HCT116 (cell line): ENCODE results near the gene RAMP3. TPM values are rescaled to one million over a fixed set of nuclear protein-coding genes. Genes with fewer than 3 reads are reported as not detected.

Experiments
- ATAC-seq: fragments of 200-7000 bp; cut with Tn5 transposase; 2 replicates; pipeline ENCODE4 v1.9.1; 2020; ENCODE audit warnings: mild to moderate bottlenecking, moderate library complexity
- BruUV-seq: library from RNA; stranded (reverse); fragments of 400-500 nt; replicated peaks from 2 replicates; lab custom pipeline; 2021; lab: Mats Ljungman, UMichigan
- CTCF ChIA-PET: fragments of 300-600 bp; sonication (Branson Sonifier 250); formaldehyde crosslinking; loops from one replicate; lab custom pipeline; 2021; ENCODE audit warnings: antibody characterized with exemption; lab: Charles Lee
- POLR2A ChIA-PET: fragments of 300-600, 350-600 bp; sonication (Branson Sonifier 250); formaldehyde crosslinking; loops from one replicate; lab custom pipeline; 2021; ENCODE audit warnings: antibody characterized with exemption; lab: Charles Lee
- RAD21 ChIA-PET, 2 experiments: fragments of 300-600 bp; sonication (Branson Sonifier 250); formaldehyde crosslinking; loops; one replicate each; lab custom pipeline; 2023; ENCODE audit warnings: low total read pairs in 2 of 2; ENCODE audit not compliant: uncharacterized antibody in 2 of 2, unreplicated experiment in 2 of 2, low non-redundant PET in 1 of 2; lab: Charles Lee
- DNase-seq: peaks from one replicate; pipeline ENCODE4 v3.0.0-alpha.2; 2010; ENCODE audit warnings: low read depth, low spot score
- H2AFZ ChIP-seq: fragments of 200-600 bp; shearing (Covaris generic), sonication (generic); 2 replicates; pipeline ENCODE4 v1.6.1; 2017; ENCODE audit warnings: low read depth, mixed run types, mixed read lengths, antibody characterized with exemption, low read length; ENCODE audit not compliant: poor library complexity, severe bottlenecking
- H3K27ac ChIP-seq: 2 replicates; pipeline ENCODE4 v1.5.1; 2012; ENCODE audit warnings: low read depth, low read length
- H3K27me3 ChIP-seq: fragments of 200-600 bp; sonication (generic); 2 replicates; pipeline ENCODE4 v1.6.1; 2016; ENCODE audit warnings: mixed run types, low read length, mixed read lengths; ENCODE audit not compliant: insufficient read depth
- H3K36me3 ChIP-seq, 2 experiments: fragments of 200-500 bp in 1 of 2; fragments of 200-600 bp in 1 of 2; sonication (Bioruptor generic) in 1 of 2; sonication (generic) in 1 of 2; 2 replicates each; pipeline versions ENCODE4 v1.5.1 to v1.6.1; 2014 to 2016; ENCODE audit warnings: low read length in 2 of 2, inconsistent platforms in 1 of 2, mixed read lengths in 1 of 2, mixed run types in 1 of 2; ENCODE audit not compliant: insufficient read depth in 2 of 2, control insufficient read depth in 1 of 2
- H3K4me1 ChIP-seq, 2 experiments: fragments of 200-600 bp in 1 of 2; sonication (generic) in 1 of 2; 2 replicates each; pipeline versions ENCODE4 v1.5.1 to v1.6.1; 2012 to 2017; ENCODE audit warnings: low read length in 2 of 2, inconsistent platforms in 1 of 2, mild to moderate bottlenecking in 1 of 2, mixed read lengths in 1 of 2, mixed run types in 1 of 2, moderate library complexity in 1 of 2; ENCODE audit not compliant: insufficient read depth in 2 of 2, control insufficient read depth in 1 of 2
- H3K4me2 ChIP-seq: fragments of 200-600 bp; sonication (generic); 2 replicates; pipeline ENCODE4 v1.6.1; 2017; ENCODE audit warnings: mixed run types, low read length, mixed read lengths
- H3K4me3 ChIP-seq, 2 experiments: fragments of 200-600 bp in 1 of 2; sonication (generic) in 1 of 2; replicated peaks in 1 of 2; 2 replicates each; pipeline ENCODE4 v1.5.1; 2011 to 2016; ENCODE audit warnings: low read length in 2 of 2, control low read depth in 1 of 2, low read depth in 1 of 2, mild to moderate bottlenecking in 1 of 2, mixed read lengths in 1 of 2, mixed run types in 1 of 2
- H3K79me2 ChIP-seq: fragments of 200-600 bp; sonication (generic); 2 replicates; pipeline ENCODE4 v1.6.1; 2017; ENCODE audit warnings: mild to moderate bottlenecking, mixed run types, low read length, moderate library complexity, mixed read lengths; ENCODE audit not compliant: insufficient read depth
- H3K9ac ChIP-seq: fragments of 200-600 bp; sonication (generic); 2 replicates; pipeline ENCODE4 v1.6.1; 2016; ENCODE audit warnings: low read length, mixed read lengths
- H3K9me2 ChIP-seq: fragments of 200-600 bp; sonication (generic), shearing (Covaris generic); 2 replicates; pipeline ENCODE4 v1.6.1; 2017; ENCODE audit warnings: mixed run types, mild to moderate bottlenecking, moderate library complexity; ENCODE audit not compliant: insufficient read depth
- H3K9me3 ChIP-seq, 2 experiments: fragments of 200-500 bp in 1 of 2; fragments of 200-600 bp in 1 of 2; sonication (Bioruptor generic) in 1 of 2; sonication (generic) in 1 of 2; 2 replicates each; pipeline ENCODE4 v1.6.1; 2014 to 2017; ENCODE audit warnings: low read length in 2 of 2, mixed read lengths in 2 of 2, inconsistent platforms in 1 of 2, low read depth in 1 of 2, mild to moderate bottlenecking in 1 of 2, mixed run types in 1 of 2, moderate library complexity in 1 of 2; ENCODE audit not compliant: control insufficient read depth in 1 of 2, insufficient read depth in 1 of 2
- H4K20me1 ChIP-seq: fragments of 200-600 bp; sonication (generic), shearing (Covaris generic); 2 replicates; pipeline ENCODE4 v1.6.1; 2017; ENCODE audit warnings: mixed run types, mild to moderate bottlenecking, moderate library complexity; ENCODE audit not compliant: insufficient read depth
- ELF1 ChIP-seq: IDR thresholded peaks from 2 replicates; pipeline ENCODE4 v1.6.1; 2012; ENCODE audit warnings: low read depth, borderline replicate concordance
- EZH2 ChIP-seq: fragments of 200-600 bp; sonication (generic); IDR thresholded peaks from 2 replicates; pipeline ENCODE4 v1.6.1; 2017; ENCODE audit warnings: antibody characterized with exemption, mixed run types
- EZH2phosphoT487 ChIP-seq: fragments of 200-600 bp; IDR thresholded peaks from 2 replicates; pipeline ENCODE4 v1.6.1; 2018; ENCODE audit warnings: antibody characterized with exemption, borderline replicate concordance
- JUND ChIP-seq: IDR thresholded peaks from 2 replicates; pipeline ENCODE4 v1.6.1; 2012
- MAX ChIP-seq: IDR thresholded peaks from 2 replicates; pipeline ENCODE4 v1.6.1; 2012
- POLR2A ChIP-seq: IDR thresholded peaks from 2 replicates; pipeline ENCODE4 v1.7.0; 2011; ENCODE audit warnings: borderline replicate concordance; ENCODE audit not compliant: insufficient read depth, insufficient read length; ENCODE audit errors: extremely low read depth
- POLR2AphosphoS5 ChIP-seq: IDR thresholded peaks from 2 replicates; pipeline ENCODE4 v1.6.1; 2011; ENCODE audit warnings: mild to moderate bottlenecking, low read depth, low read length, moderate library complexity
- RAD21 ChIP-seq: IDR thresholded peaks from 2 replicates; pipeline ENCODE4 v1.6.1; 2012; ENCODE audit warnings: low read depth, mild to moderate bottlenecking
- SP1 ChIP-seq: IDR thresholded peaks from 2 replicates; pipeline ENCODE4 v1.6.1; 2012; ENCODE audit warnings: low read depth
- TCF7L2 ChIP-seq: IDR thresholded peaks from 2 replicates; pipeline ENCODE4 v1.7.0; 2011; ENCODE audit warnings: borderline replicate concordance, inconsistent platforms; ENCODE audit not compliant: insufficient read depth, insufficient read length; ENCODE audit errors: extremely low read depth
- YY1 ChIP-seq: IDR thresholded peaks from 2 replicates; pipeline ENCODE4 v1.6.1; 2011; ENCODE audit warnings: low read length, low read depth, moderate library complexity, mild to moderate bottlenecking; ENCODE audit not compliant: insufficient replicate concordance; ENCODE audit errors: extremely low read depth
- ZBTB33 ChIP-seq: IDR thresholded peaks from 2 replicates; pipeline ENCODE4 v1.6.1; 2011; ENCODE audit warnings: mild to moderate bottlenecking, low read length, moderate library complexity; ENCODE audit not compliant: insufficient replicate concordance; ENCODE audit errors: extremely low read depth
- ZFX ChIP-seq: fragments of 450-650 bp; IDR thresholded peaks from 2 replicates; pipeline ENCODE4 v1.6.1; 2017
- ZNF274 ChIP-seq: fragments of 200-500 bp; sonication (Bioruptor generic); IDR thresholded peaks from 2 replicates; pipeline ENCODE4 v1.6.1; 2014; ENCODE audit warnings: mild to moderate bottlenecking, low read depth, low read length, inconsistent platforms
- intact Hi-C: fragments of 100-400 bp; cut with micrococcal nuclease; formaldehyde crosslinking; loops from 2 replicates; pipeline ENCODE4 v1.10.0; 2022
- total RNA-seq: library from RNA; stranded (reverse); gene quantifications from one replicate; pipeline ENCODE4 v1.2.1, GENCODE V29; 2021; ENCODE audit not compliant: unreplicated experiment
- TF ChIP-seq, protein P1 (sequence below): IDR thresholded peaks from 2 replicates; pipeline ENCODE4 v1.6.1; 2012
- TF ChIP-seq, protein P2 (sequence below): IDR thresholded peaks from 2 replicates; pipeline ENCODE4 v1.6.1; 2012; ENCODE audit warnings: low read depth

The RAMP3 gene
- total RNA-seq, 1 experiment from 2014 or later: not detected

DNA sequence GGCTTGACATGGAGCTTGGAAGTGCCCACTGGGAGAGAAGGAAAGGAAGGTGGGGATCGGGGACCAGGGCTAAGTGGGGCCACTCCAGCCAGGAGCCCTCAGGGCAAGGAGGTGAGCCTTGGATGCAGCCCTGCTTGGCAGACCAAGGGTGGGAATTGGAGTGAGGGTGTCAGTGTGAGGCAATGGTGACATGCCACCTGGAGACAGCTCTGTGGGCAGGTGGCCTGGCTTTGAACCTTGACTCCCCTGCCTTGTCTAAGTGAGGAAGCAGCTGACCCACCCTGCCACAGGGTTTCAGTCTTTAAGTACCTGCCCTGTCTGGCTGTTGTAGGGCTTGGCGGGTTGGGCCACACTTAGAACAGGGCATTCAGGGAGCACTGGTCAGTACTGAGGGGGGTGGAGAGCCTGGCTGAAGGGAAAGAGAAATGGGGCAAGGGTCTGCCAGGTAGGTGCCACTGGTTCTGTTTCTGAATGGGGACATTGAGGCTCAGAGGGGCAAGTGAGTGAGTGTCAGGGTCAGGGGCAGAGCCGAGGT, 4.8 kb downstream of the RAMP3 start (continued):
- TF ChIP-seq ZBTB33 (no peak), POLR2AphosphoS5 (no peak), MAX (no peak), YY1 (no peak), SP1 (no peak), EZH2phosphoT487 (no peak), POLR2A (no peak), TCF7L2 (no peak), JUND (no peak)
- TF ChIP-seq, protein P1, sequence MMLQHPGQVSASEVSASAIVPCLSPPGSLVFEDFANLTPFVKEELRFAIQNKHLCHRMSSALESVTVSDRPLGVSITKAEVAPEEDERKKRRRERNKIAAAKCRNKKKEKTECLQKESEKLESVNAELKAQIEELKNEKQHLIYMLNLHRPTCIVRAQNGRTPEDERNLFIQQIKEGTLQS: no peak
- TF ChIP-seq, all 23 proteins: peak for 0

DNA sequence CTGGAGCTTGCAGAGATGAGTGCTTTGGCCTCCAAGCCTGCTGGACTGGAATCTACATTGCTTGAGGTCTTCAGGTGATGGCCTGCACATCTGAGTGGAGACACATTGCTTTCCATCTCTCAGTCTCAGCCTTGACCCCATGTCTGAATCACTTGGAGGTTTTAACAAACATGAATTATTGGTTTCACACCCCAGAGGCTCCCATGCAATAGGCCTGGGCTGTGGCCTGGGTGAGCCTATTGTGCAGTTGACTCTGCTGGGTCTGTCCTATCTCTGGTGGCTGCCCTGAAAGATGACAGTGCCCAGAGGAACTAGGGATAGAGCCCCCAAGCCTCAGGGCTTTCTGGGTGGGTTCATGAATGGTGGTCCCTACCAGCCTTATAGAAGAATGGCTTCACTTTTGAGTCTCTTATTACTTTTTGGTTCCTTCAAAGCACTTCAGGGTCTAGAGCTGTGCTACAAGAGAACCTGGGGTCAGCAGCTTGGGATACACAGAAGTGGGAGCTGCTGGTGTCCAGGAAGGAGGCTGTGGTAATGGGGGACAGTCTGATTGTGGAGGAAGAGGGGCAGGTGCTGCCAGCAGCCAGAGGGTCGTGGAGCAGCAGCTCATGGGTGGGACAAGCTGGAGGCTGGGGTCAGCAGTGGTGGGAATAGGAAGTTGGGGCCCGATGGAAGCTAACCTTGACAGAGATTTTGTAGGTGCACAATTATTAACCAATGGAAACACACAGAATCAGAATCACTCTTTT, 5.5 kb downstream of the RAMP3 start:
- Histone ChIP-seq H2AFZ (no peak overlapping the region), H3K4me1 (no peaks in the 10 kb centered on the region), H3K9me3 (no peaks in the 10 kb centered on the region; a peak in 1 of 4 replicates), H3K9me2 (no peaks in the 10 kb centered on the region), H3K79me2 (no peaks in the 10 kb centered on the region)
- RAD21 ChIA-PET: no interaction called here
- no TSS peak for BruUV-seq
- no peak for TF ChIP-seq ZBTB33
- no peak for TF ChIP-seq JUND
- TF ChIP-seq RAD21: no peak
- no peak for TF ChIP-seq EZH2
- TF ChIP-seq, protein P2, sequence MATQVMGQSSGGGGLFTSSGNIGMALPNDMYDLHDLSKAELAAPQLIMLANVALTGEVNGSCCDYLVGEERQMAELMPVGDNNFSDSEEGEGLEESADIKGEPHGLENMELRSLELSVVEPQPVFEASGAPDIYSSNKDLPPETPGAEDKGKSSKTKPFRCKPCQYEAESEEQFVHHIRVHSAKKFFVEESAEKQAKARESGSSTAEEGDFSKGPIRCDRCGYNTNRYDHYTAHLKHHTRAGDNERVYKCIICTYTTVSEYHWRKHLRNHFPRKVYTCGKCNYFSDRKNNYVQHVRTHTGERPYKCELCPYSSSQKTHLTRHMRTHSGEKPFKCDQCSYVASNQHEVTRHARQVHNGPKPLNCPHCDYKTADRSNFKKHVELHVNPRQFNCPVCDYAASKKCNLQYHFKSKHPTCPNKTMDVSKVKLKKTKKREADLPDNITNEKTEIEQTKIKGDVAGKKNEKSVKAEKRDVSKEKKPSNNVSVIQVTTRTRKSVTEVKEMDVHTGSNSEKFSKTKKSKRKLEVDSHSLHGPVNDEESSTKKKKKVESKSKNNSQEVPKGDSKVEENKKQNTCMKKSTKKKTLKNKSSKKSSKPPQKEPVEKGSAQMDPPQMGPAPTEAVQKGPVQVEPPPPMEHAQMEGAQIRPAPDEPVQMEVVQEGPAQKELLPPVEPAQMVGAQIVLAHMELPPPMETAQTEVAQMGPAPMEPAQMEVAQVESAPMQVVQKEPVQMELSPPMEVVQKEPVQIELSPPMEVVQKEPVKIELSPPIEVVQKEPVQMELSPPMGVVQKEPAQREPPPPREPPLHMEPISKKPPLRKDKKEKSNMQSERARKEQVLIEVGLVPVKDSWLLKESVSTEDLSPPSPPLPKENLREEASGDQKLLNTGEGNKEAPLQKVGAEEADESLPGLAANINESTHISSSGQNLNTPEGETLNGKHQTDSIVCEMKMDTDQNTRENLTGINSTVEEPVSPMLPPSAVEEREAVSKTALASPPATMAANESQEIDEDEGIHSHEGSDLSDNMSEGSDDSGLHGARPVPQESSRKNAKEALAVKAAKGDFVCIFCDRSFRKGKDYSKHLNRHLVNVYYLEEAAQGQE: no peak
- no peak for TF ChIP-seq ELF1
- TF ChIP-seq ZNF274: no peak
- no peak for TF ChIP-seq ZFX
- TF ChIP-seq, all 23 proteins: peak for 0
- Histone ChIP-seq H3K36me3 (no peaks in the 10 kb centered on the region), H4K20me1 (no peaks in the 10 kb centered on the region), H3K27ac (no peak overlapping the region), H3K4me3 (no peak overlapping the region), H3K9ac (no peak overlapping the region), H3K27me3 (no peaks in the 10 kb centered on the region), H3K4me2 (no peak overlapping the region)
- ChIA-PET CTCF (no interaction called here), POLR2A (no interaction called here)
- DNase-seq: no peak
- no peak for ATAC-seq
- intact Hi-C loops: no loop called here
